HCT116 (cell line): Measurements from ENCODE around the gene CLIC5. TPM values are rescaled to one million over a fixed set of nuclear protein-coding genes. Genes with fewer than 3 reads are reported as not detected.

ENCODE experiments used
- ATAC-seq: fragments of 200-7000 bp; cut with Tn5 transposase; 2 replicates; pipeline ENCODE4 v1.9.1; 2020; ENCODE audit warnings: mild to moderate bottlenecking, moderate library complexity
- BruUV-seq: library from RNA; stranded (reverse); fragments of 400-500 nt; replicated peaks from 2 replicates; lab custom pipeline; 2021; lab: Mats Ljungman, UMichigan
- CTCF ChIA-PET: fragments of 300-600 bp; sonication (Branson Sonifier 250); formaldehyde crosslinking; loops from one replicate; lab custom pipeline; 2021; ENCODE audit warnings: antibody characterized with exemption; lab: Charles Lee
- POLR2A ChIA-PET: fragments of 300-600, 350-600 bp; sonication (Branson Sonifier 250); formaldehyde crosslinking; loops from one replicate; lab custom pipeline; 2021; ENCODE audit warnings: antibody characterized with exemption; lab: Charles Lee
- RAD21 ChIA-PET, 2 experiments: fragments of 300-600 bp; sonication (Branson Sonifier 250); formaldehyde crosslinking; loops; one replicate each; lab custom pipeline; 2023; ENCODE audit warnings: low total read pairs in 2 of 2; ENCODE audit not compliant: uncharacterized antibody in 2 of 2, unreplicated experiment in 2 of 2, low non-redundant PET in 1 of 2; lab: Charles Lee
- DNase-seq: peaks from one replicate; pipeline ENCODE4 v3.0.0-alpha.2; 2010; ENCODE audit warnings: low read depth, low spot score
- H2AFZ ChIP-seq: fragments of 200-600 bp; shearing (Covaris generic), sonication (generic); 2 replicates; pipeline ENCODE4 v1.6.1; 2017; ENCODE audit warnings: low read depth, mixed run types, mixed read lengths, antibody characterized with exemption, low read length; ENCODE audit not compliant: poor library complexity, severe bottlenecking
- H3K27ac ChIP-seq: 2 replicates; pipeline ENCODE4 v1.5.1; 2012; ENCODE audit warnings: low read depth, low read length
- H3K27me3 ChIP-seq: fragments of 200-600 bp; sonication (generic); 2 replicates; pipeline ENCODE4 v1.6.1; 2016; ENCODE audit warnings: mixed run types, low read length, mixed read lengths; ENCODE audit not compliant: insufficient read depth
- H3K36me3 ChIP-seq, 2 experiments: fragments of 200-500 bp in 1 of 2; fragments of 200-600 bp in 1 of 2; sonication (Bioruptor generic) in 1 of 2; sonication (generic) in 1 of 2; 2 replicates each; pipeline versions ENCODE4 v1.5.1 to v1.6.1; 2014 to 2016; ENCODE audit warnings: low read length in 2 of 2, inconsistent platforms in 1 of 2, mixed read lengths in 1 of 2, mixed run types in 1 of 2; ENCODE audit not compliant: insufficient read depth in 2 of 2, control insufficient read depth in 1 of 2
- H3K4me1 ChIP-seq, 2 experiments: fragments of 200-600 bp in 1 of 2; sonication (generic) in 1 of 2; 2 replicates each; pipeline versions ENCODE4 v1.5.1 to v1.6.1; 2012 to 2017; ENCODE audit warnings: low read length in 2 of 2, inconsistent platforms in 1 of 2, mild to moderate bottlenecking in 1 of 2, mixed read lengths in 1 of 2, mixed run types in 1 of 2, moderate library complexity in 1 of 2; ENCODE audit not compliant: insufficient read depth in 2 of 2, control insufficient read depth in 1 of 2
- H3K4me2 ChIP-seq: fragments of 200-600 bp; sonication (generic); 2 replicates; pipeline ENCODE4 v1.6.1; 2017; ENCODE audit warnings: mixed run types, low read length, mixed read lengths
- H3K4me3 ChIP-seq, 2 experiments: fragments of 200-600 bp in 1 of 2; sonication (generic) in 1 of 2; replicated peaks in 1 of 2; 2 replicates each; pipeline ENCODE4 v1.5.1; 2011 to 2016; ENCODE audit warnings: low read length in 2 of 2, control low read depth in 1 of 2, low read depth in 1 of 2, mild to moderate bottlenecking in 1 of 2, mixed read lengths in 1 of 2, mixed run types in 1 of 2
- H3K79me2 ChIP-seq: fragments of 200-600 bp; sonication (generic); 2 replicates; pipeline ENCODE4 v1.6.1; 2017; ENCODE audit warnings: mild to moderate bottlenecking, mixed run types, low read length, moderate library complexity, mixed read lengths; ENCODE audit not compliant: insufficient read depth
- H3K9ac ChIP-seq: fragments of 200-600 bp; sonication (generic); 2 replicates; pipeline ENCODE4 v1.6.1; 2016; ENCODE audit warnings: low read length, mixed read lengths
- H3K9me2 ChIP-seq: fragments of 200-600 bp; sonication (generic), shearing (Covaris generic); 2 replicates; pipeline ENCODE4 v1.6.1; 2017; ENCODE audit warnings: mixed run types, mild to moderate bottlenecking, moderate library complexity; ENCODE audit not compliant: insufficient read depth
- H3K9me3 ChIP-seq, 2 experiments: fragments of 200-500 bp in 1 of 2; fragments of 200-600 bp in 1 of 2; sonication (Bioruptor generic) in 1 of 2; sonication (generic) in 1 of 2; 2 replicates each; pipeline ENCODE4 v1.6.1; 2014 to 2017; ENCODE audit warnings: low read length in 2 of 2, mixed read lengths in 2 of 2, inconsistent platforms in 1 of 2, low read depth in 1 of 2, mild to moderate bottlenecking in 1 of 2, mixed run types in 1 of 2, moderate library complexity in 1 of 2; ENCODE audit not compliant: control insufficient read depth in 1 of 2, insufficient read depth in 1 of 2
- H4K20me1 ChIP-seq: fragments of 200-600 bp; sonication (generic), shearing (Covaris generic); 2 replicates; pipeline ENCODE4 v1.6.1; 2017; ENCODE audit warnings: mixed run types, mild to moderate bottlenecking, moderate library complexity; ENCODE audit not compliant: insufficient read depth
- ATF3 ChIP-seq: IDR thresholded peaks from 2 replicates; pipeline ENCODE4 v1.6.1; 2012
- CTCF ChIP-seq, 3 experiments: fragments of 200-600 bp in 1 of 3; sonication (generic) in 1 of 3; IDR thresholded peaks in 2 of 3; conservative IDR thresholded peaks in 1 of 3; 2 replicates each; pipeline ENCODE4 v1.5.1; 2012 to 2017; ENCODE audit warnings: low read depth in 2 of 3, low read length in 2 of 3, antibody characterized with exemption in 1 of 3, borderline replicate concordance in 1 of 3, control low read depth in 1 of 3, mild to moderate bottlenecking in 1 of 3, mixed read lengths in 1 of 3, mixed run types in 1 of 3, moderate library complexity in 1 of 3; ENCODE audit not compliant: insufficient read depth in 1 of 3
- EGR1 ChIP-seq: IDR thresholded peaks from 2 replicates; pipeline ENCODE4 v1.6.1; 2012; ENCODE audit warnings: low read depth
- ELF1 ChIP-seq: IDR thresholded peaks from 2 replicates; pipeline ENCODE4 v1.6.1; 2012; ENCODE audit warnings: low read depth, borderline replicate concordance
- EZH2phosphoT487 ChIP-seq: fragments of 200-600 bp; IDR thresholded peaks from 2 replicates; pipeline ENCODE4 v1.6.1; 2018; ENCODE audit warnings: antibody characterized with exemption, borderline replicate concordance
- JUND ChIP-seq: IDR thresholded peaks from 2 replicates; pipeline ENCODE4 v1.6.1; 2012
- POLR2A ChIP-seq: IDR thresholded peaks from 2 replicates; pipeline ENCODE4 v1.7.0; 2011; ENCODE audit warnings: borderline replicate concordance; ENCODE audit not compliant: insufficient read depth, insufficient read length; ENCODE audit errors: extremely low read depth
- RAD21 ChIP-seq: IDR thresholded peaks from 2 replicates; pipeline ENCODE4 v1.6.1; 2012; ENCODE audit warnings: low read depth, mild to moderate bottlenecking
- SIN3A ChIP-seq: IDR thresholded peaks from 2 replicates; pipeline ENCODE4 v1.6.1; 2012; ENCODE audit warnings: low read depth
- SRF ChIP-seq: IDR thresholded peaks from 2 replicates; pipeline ENCODE4 v1.6.1; 2012; ENCODE audit warnings: low read depth
- YY1 ChIP-seq: IDR thresholded peaks from 2 replicates; pipeline ENCODE4 v1.6.1; 2011; ENCODE audit warnings: low read length, low read depth, moderate library complexity, mild to moderate bottlenecking; ENCODE audit not compliant: insufficient replicate concordance; ENCODE audit errors: extremely low read depth
- ZBTB33 ChIP-seq: IDR thresholded peaks from 2 replicates; pipeline ENCODE4 v1.6.1; 2011; ENCODE audit warnings: mild to moderate bottlenecking, low read length, moderate library complexity; ENCODE audit not compliant: insufficient replicate concordance; ENCODE audit errors: extremely low read depth
- intact Hi-C: fragments of 100-400 bp; cut with micrococcal nuclease; formaldehyde crosslinking; loops from 2 replicates; pipeline ENCODE4 v1.10.0; 2022
- total RNA-seq: library from RNA; stranded (reverse); gene quantifications from one replicate; pipeline ENCODE4 v1.2.1, GENCODE V29; 2021; ENCODE audit not compliant: unreplicated experiment

CLIC5 gene
- total RNA-seq, 1 experiment from 2014 or later, result 0.20 TPM

- H3K27me3 ChIP-seq, result no peaks in the 10 kb centered on the region
- no peaks in the 10 kb centered on the region for H3K9me3 ChIP-seq
- no peak overlapping the region for H2AFZ ChIP-seq
- H3K4me1 ChIP-seq, result peaks cover 0 to 13% of the 10 kb centered on the region in 2 experiments; a peak in 1 of 4 replicates
- no peak for DNase-seq
- no peaks in the 10 kb centered on the region for H3K36me3 ChIP-seq
- no peaks in the 10 kb centered on the region for H4K20me1 ChIP-seq
- CTCF ChIA-PET, result interaction anchor here (0.8 to 1.3 kb wide), 3 partner anchors 16 to 1353 kb away, joined by 3 read pairs; no protein-coding TSS in a partner anchor
- H3K4me2 ChIP-seq, result no peak overlapping the region
- BruUV-seq, result no TSS peak
- H3K9me2 ChIP-seq, result no peaks in the 10 kb centered on the region
- 0 out of 2 replicates have a peak, but pooled peaks have one; percentile 8 for ATAC-seq
- POLR2A ChIA-PET, result no interaction called here
- RAD21 ChIA-PET, result no interaction called here
- no peak overlapping the region for H3K4me3 ChIP-seq
- H3K9ac ChIP-seq, result no peak overlapping the region
- no peaks in the 10 kb centered on the region for H3K79me2 ChIP-seq
- intact Hi-C loops, result no loop called here
- H3K27ac ChIP-seq, result no peak overlapping the region
- peak; percentile 20; the same call in 1 of the 2 replicates for TF ChIP-seq JUND
- TF ChIP-seq ELF1, result no peak
These were observed 68.8 kb downstream of the CLIC5 start for GRCh38 chr6:45946887-45947286.

GRCh38 chr6:45946352-45946751 is 69.3 kb downstream of the CLIC5 start:
- Histone ChIP-seq H3K9me2 (no peaks in the 10 kb centered on the region), H3K4me2 (no peak overlapping the region), H4K20me1 (no peaks in the 10 kb centered on the region), H3K4me3 (no peak overlapping the region), H3K9me3 (no peaks in the 10 kb centered on the region), H3K36me3 (no peaks in the 10 kb centered on the region), H3K4me1 (peaks cover 0 to 13% of the 10 kb centered on the region in 2 experiments; a peak in 1 of 4 replicates), H2AFZ (no peak overlapping the region), H3K27ac (no peak overlapping the region), H3K9ac (no peak overlapping the region), H3K79me2 (no peaks in the 10 kb centered on the region), H3K27me3 (no peaks in the 10 kb centered on the region)
- CTCF ChIA-PET, result interaction anchor here (0.8 to 1.3 kb wide), 3 partner anchors 16 to 1353 kb away, joined by 3 read pairs; no protein-coding TSS in a partner anchor
- ATAC-seq (peak; percentile 96), DNase-seq (no peak)
- RAD21 ChIA-PET, result no interaction called here
- POLR2A ChIA-PET, result no interaction called here
- intact Hi-C loops, result no loop called here
- no TSS peak for BruUV-seq
- TF ChIP-seq SRF (no peak), YY1 (no peak), EZH2phosphoT487 (no peak), CTCF (IDR thresholded peaks at IDR 0.05 in 2 of 3, conservative IDR thresholded peaks at IDR 0.05 in 1 of 3; ENCODE audit: borderline replicate concordance in 1 of 3, insufficient read depth in 1 of 3, low read depth in 2 of 3, low read length in 2 of 3) (peak; percentile 12 to 42 (median 37); a peak in 4 of 6 replicates), RAD21 (peak; percentile 31), ZBTB33 (no peak), SIN3A (no peak), POLR2A (no peak), ELF1 (no peak), EGR1 (no peak), ATF3 (no peak)
